GM23338 (cell line): ENCODE results near the gene MAP3K13. TPM values are rescaled to one million over a fixed set of nuclear protein-coding genes. Genes with fewer than 3 reads are reported as not detected.

Experiments used
- ATAC-seq: fragments of 200-7000 bp; cut with Tn5 transposase; 3 replicates; pipeline ENCODE4 v1.9.1; 2020
- DNase-seq: peaks from one replicate; pipeline ENCODE4 v3.0.0-alpha.2; 2015; ENCODE audit warnings: low spot score
- H2AFZ ChIP-seq: fragments of 200-600 bp; sonication (generic); 2 replicates; pipeline ENCODE4 v1.8.0; 2016; ENCODE audit warnings: antibody characterized with exemption, mild to moderate bottlenecking, moderate library complexity
- H3F3A ChIP-seq: fragments of 200-600 bp; sonication (generic); replicated peaks from 2 replicates; pipeline ENCODE4 v1.8.0; 2017; ENCODE audit warnings: antibody characterized with exemption, mixed run types, low read depth
- H3K27ac ChIP-seq: fragments of 200-600 bp; sonication (generic); 2 replicates; pipeline ENCODE4 v1.6.1; 2016; ENCODE audit warnings: low read depth
- H3K27me3 ChIP-seq: fragments of 200-600 bp; sonication (generic); 2 replicates; pipeline ENCODE4 v1.8.0; 2016; ENCODE audit warnings: mild to moderate bottlenecking, mixed run types, moderate library complexity; ENCODE audit not compliant: insufficient read depth
- H3K36me3 ChIP-seq: fragments of 200-600 bp; sonication (generic); 2 replicates; pipeline ENCODE4 v1.8.0; 2016; ENCODE audit warnings: mild to moderate bottlenecking; ENCODE audit not compliant: insufficient read depth
- H3K4me1 ChIP-seq: fragments of 200-600 bp; sonication (generic); 2 replicates; pipeline ENCODE4 v1.8.0; 2016; ENCODE audit warnings: mild to moderate bottlenecking, moderate library complexity; ENCODE audit not compliant: insufficient read depth
- H3K4me2 ChIP-seq: fragments of 200-600 bp; sonication (generic); 2 replicates; pipeline ENCODE4 v1.7.1; 2017; ENCODE audit warnings: mixed run types
- H3K4me3 ChIP-seq: fragments of 200-600 bp; sonication (generic); 2 replicates; pipeline ENCODE4 v1.6.1; 2016; ENCODE audit warnings: mixed run types
- H3K79me2 ChIP-seq: fragments of 200-600 bp; sonication (generic); replicated peaks from 2 replicates; pipeline ENCODE4 v1.8.0; 2017; ENCODE audit warnings: mild to moderate bottlenecking; ENCODE audit not compliant: insufficient read depth
- H3K9me2 ChIP-seq: fragments of 200-600 bp; sonication (generic); 2 replicates; pipeline ENCODE4 v1.8.0; 2017; ENCODE audit not compliant: insufficient read depth
- H4K20me1 ChIP-seq: fragments of 200-600 bp; sonication (generic); replicated peaks from 2 replicates; pipeline ENCODE4 v1.8.0; 2017; ENCODE audit warnings: mild to moderate bottlenecking; ENCODE audit not compliant: insufficient read depth
- H3K27ac Mint-ChIP-seq: 2 replicates; pipeline ENCODE4 v1.8.0; 2020; ENCODE audit warnings: inconsistent platforms, mild to moderate bottlenecking, moderate library complexity, mixed read lengths
- H3K27me3 Mint-ChIP-seq: 3 replicates; pipeline ENCODE4 v1.8.0; 2022; ENCODE audit warnings: low read depth, mild to moderate bottlenecking, moderate library complexity, mixed read lengths, inconsistent platforms; ENCODE audit not compliant: insufficient read depth, poor library complexity
- H3K36me3 Mint-ChIP-seq: 3 replicates; pipeline ENCODE4 v1.8.0; 2021; ENCODE audit warnings: low read depth, mild to moderate bottlenecking, inconsistent platforms, moderate library complexity, mixed read lengths
- H3K4me1 Mint-ChIP-seq: 3 replicates; pipeline ENCODE4 v1.8.0; 2020; ENCODE audit warnings: mild to moderate bottlenecking, inconsistent platforms, mixed read lengths
- H3K4me3 Mint-ChIP-seq: 3 replicates; pipeline ENCODE4 v1.8.0; 2021; ENCODE audit warnings: moderate library complexity, mild to moderate bottlenecking, inconsistent platforms, mixed read lengths
- H3K9me3 Mint-ChIP-seq: 3 replicates; pipeline ENCODE4 v1.8.0; 2020; ENCODE audit warnings: moderate library complexity, mild to moderate bottlenecking, inconsistent platforms, mixed read lengths
- CREB1 ChIP-seq: fragments of 250-450 bp; sonication (Bioruptor Pico); IDR thresholded peaks from 2 replicates; pipeline ENCODE4 v1.5.0; 2020; ENCODE audit warnings: low read depth, mild to moderate bottlenecking, moderate library complexity
- EZH2 ChIP-seq: fragments of 200-600 bp; sonication (generic); IDR thresholded peaks from one replicate; pipeline ENCODE4 v1.8.0; 2017; ENCODE audit warnings: antibody characterized with exemption, mild to moderate bottlenecking, low read depth; ENCODE audit not compliant: unreplicated experiment
- EZH2phosphoT487 ChIP-seq: fragments of 200-600 bp; sonication (generic); IDR thresholded peaks from one replicate; pipeline ENCODE4 v1.8.1; 2018; ENCODE audit warnings: antibody characterized with exemption; ENCODE audit not compliant: unreplicated experiment
- JUNB ChIP-seq: IDR thresholded peaks from one replicate; pipeline ENCODE4 v1.6.1; 2016; ENCODE audit warnings: antibody characterized with exemption; ENCODE audit not compliant: unreplicated experiment
- NANOG ChIP-seq: IDR thresholded peaks from 2 replicates; pipeline ENCODE4 v1.6.1; 2016; ENCODE audit warnings: antibody characterized with exemption, borderline replicate concordance
- POLR2AphosphoS5 ChIP-seq: IDR thresholded peaks from 2 replicates; pipeline ENCODE4 v1.6.1; 2016; ENCODE audit warnings: antibody characterized with exemption, low read depth
- REST ChIP-seq: IDR thresholded peaks from one replicate; pipeline ENCODE4 v1.6.1; 2018; ENCODE audit warnings: antibody characterized with exemption; ENCODE audit not compliant: unreplicated experiment
- STAT1 ChIP-seq: IDR thresholded peaks from one replicate; pipeline ENCODE4 v1.6.1; 2016; ENCODE audit warnings: antibody characterized with exemption; ENCODE audit not compliant: unreplicated experiment
- ZNF114 ChIP-seq: fragments of 250-450 bp; sonication (Bioruptor Pico); IDR thresholded peaks from 2 replicates; pipeline ENCODE4 v1.5.0; 2020; ENCODE audit warnings: mild to moderate bottlenecking, moderate library complexity
- ZNF331 ChIP-seq: fragments of 250-450 bp; sonication (Bioruptor Pico); IDR thresholded peaks from 2 replicates; pipeline ENCODE4 v1.5.0; 2020; ENCODE audit warnings: low read depth, mild to moderate bottlenecking, moderate library complexity
- ZNF462 ChIP-seq: fragments of 250-450 bp; sonication (Bioruptor Pico); IDR thresholded peaks from 2 replicates; pipeline ENCODE4 v1.5.0; 2020; ENCODE audit warnings: mild to moderate bottlenecking, moderate library complexity
- polyA plus RNA-seq: library from polyadenylated mRNA; unstranded; fragments of >200 nt; fragmentation: Nextera tagmentation; extraction: Ambion mirVana; gene quantifications from 2 replicates; pipeline ENCODE4 v1.2.1, GENCODE V29; 2016
- total RNA-seq: library from RNA; depleted of rRNA; stranded (reverse); fragments of >200 nt; shearing (Covaris generic); gene quantifications from 2 replicates; pipeline ENCODE4 v1.2.3, GENCODE V29; 2014
- TF ChIP-seq, protein P1 (sequence below): IDR thresholded peaks from 2 replicates; pipeline ENCODE4 v1.6.1; 2016; ENCODE audit warnings: antibody characterized with exemption
- TF ChIP-seq, protein P2 (sequence below), 2 experiments: fragments of 200-600 bp in 1 of 2; sonication (generic) in 1 of 2; conservative IDR thresholded peaks; 2 replicates each; pipeline versions ENCODE4 v1.5.1 to v1.6.1; 2016 to 2017; ENCODE audit warnings: antibody characterized with exemption in 2 of 2, low read depth in 2 of 2, mild to moderate bottlenecking in 2 of 2, moderate library complexity in 1 of 2

MAP3K13 gene
- total and polyA plus RNA-seq, 2 experiments from 2014 or later: 10.7 to 129 TPM

DNA sequence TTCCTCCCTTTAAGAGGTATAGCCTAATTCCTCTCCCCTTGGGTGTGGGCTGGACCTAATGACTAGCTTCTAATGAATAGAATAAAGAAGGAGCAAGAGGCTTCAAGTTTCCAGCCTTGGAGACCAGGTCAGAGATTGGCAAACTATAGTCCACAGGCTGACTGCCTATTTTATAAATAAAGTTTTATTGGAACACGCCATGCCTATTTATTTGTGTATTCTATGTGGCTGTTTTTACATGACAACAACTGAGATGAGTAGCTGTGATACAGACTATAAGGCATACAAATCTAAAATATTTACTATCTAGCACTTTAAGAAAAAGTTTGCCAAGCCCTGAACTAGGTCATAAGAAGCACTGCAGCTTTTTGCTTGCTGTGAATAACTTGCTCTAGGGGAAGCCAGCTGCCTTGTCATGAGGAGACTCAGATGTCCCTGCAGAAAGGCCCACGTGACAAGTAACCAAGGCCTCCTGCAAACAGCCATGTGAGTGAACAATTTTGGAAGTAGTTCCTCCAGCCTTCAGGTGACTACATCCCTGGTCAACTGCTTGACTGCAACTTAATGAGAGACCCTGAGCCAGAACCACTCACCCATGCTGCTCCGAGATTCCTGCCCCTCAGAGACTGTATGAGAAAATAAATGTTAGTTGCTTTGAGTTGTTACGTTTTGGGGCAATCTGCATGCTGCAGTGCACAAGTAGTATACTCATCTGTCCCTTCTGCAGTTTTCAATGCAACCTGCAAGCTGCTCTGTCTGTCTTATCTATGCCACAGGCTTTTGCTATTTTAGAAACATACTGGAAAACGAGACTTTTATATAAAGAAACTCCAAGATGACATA is 21.1 kb upstream of the MAP3K13 start:
- no peak overlapping the region for H3K27ac Mint-ChIP-seq
- H3K4me2 ChIP-seq: no peak overlapping the region
- no peak for TF ChIP-seq REST
- TF ChIP-seq ZNF462: no peak
- TF ChIP-seq, protein P1, sequence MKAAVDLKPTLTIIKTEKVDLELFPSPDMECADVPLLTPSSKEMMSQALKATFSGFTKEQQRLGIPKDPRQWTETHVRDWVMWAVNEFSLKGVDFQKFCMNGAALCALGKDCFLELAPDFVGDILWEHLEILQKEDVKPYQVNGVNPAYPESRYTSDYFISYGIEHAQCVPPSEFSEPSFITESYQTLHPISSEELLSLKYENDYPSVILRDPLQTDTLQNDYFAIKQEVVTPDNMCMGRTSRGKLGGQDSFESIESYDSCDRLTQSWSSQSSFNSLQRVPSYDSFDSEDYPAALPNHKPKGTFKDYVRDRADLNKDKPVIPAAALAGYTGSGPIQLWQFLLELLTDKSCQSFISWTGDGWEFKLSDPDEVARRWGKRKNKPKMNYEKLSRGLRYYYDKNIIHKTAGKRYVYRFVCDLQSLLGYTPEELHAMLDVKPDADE: no peak
- no peak for TF ChIP-seq ZNF331 (CRISPR knock-in tag)
- TF ChIP-seq EZH2: no peak
- no peak for TF ChIP-seq ZNF114 (CRISPR knock-in tag)
- TF ChIP-seq NANOG: no peak
- TF ChIP-seq, protein P2, sequence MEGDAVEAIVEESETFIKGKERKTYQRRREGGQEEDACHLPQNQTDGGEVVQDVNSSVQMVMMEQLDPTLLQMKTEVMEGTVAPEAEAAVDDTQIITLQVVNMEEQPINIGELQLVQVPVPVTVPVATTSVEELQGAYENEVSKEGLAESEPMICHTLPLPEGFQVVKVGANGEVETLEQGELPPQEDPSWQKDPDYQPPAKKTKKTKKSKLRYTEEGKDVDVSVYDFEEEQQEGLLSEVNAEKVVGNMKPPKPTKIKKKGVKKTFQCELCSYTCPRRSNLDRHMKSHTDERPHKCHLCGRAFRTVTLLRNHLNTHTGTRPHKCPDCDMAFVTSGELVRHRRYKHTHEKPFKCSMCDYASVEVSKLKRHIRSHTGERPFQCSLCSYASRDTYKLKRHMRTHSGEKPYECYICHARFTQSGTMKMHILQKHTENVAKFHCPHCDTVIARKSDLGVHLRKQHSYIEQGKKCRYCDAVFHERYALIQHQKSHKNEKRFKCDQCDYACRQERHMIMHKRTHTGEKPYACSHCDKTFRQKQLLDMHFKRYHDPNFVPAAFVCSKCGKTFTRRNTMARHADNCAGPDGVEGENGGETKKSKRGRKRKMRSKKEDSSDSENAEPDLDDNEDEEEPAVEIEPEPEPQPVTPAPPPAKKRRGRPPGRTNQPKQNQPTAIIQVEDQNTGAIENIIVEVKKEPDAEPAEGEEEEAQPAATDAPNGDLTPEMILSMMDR (conservative IDR thresholded peaks at IDR 0.05; ENCODE audit: low read depth in 2 of 2): no peak
- no peak for TF ChIP-seq EZH2phosphoT487
- TF ChIP-seq JUNB: no peak
- TF ChIP-seq POLR2AphosphoS5: no peak
- TF ChIP-seq CREB1 (CRISPR knock-in tag): no peak
- no peak for TF ChIP-seq STAT1
- no peak overlapping the region for H2AFZ ChIP-seq
- H3K79me2 ChIP-seq: no peaks in the 10 kb centered on the region
- H3K27me3 ChIP-seq: no peaks in the 10 kb centered on the region
- H3K9me2 ChIP-seq: no peaks in the 10 kb centered on the region
- H3K27me3 Mint-ChIP-seq: no peaks in the 10 kb centered on the region
- no peaks in the 10 kb centered on the region for H3K4me1 ChIP-seq
- H3K4me3 Mint-ChIP-seq: no peak overlapping the region
- no peak for ATAC-seq
- H3K4me3 ChIP-seq: no peak overlapping the region
- H3K4me1 Mint-ChIP-seq: no peaks in the 10 kb centered on the region
- no peak overlapping the region for H3K27ac ChIP-seq
- peaks cover 7% of the 10 kb centered on the region; the same call in 2 of the 3 replicates for H3K9me3 Mint-ChIP-seq
- no peaks in the 10 kb centered on the region for H3F3A ChIP-seq
- 0 out of 3 replicates have a peak, but pooled peaks cover 3% of the 10 kb centered on the region for H3K36me3 Mint-ChIP-seq
- H4K20me1 ChIP-seq: no peaks in the 10 kb centered on the region; the same call in 1 of the 2 replicates
- no peaks in the 10 kb centered on the region for H3K36me3 ChIP-seq
- DNase-seq: no peak
